K562 treated with DMSO at 1 percent for 24 hours (cell line): Measurements from ENCODE around the gene BNC1. TPM values are rescaled to one million over a fixed set of nuclear protein-coding genes. Genes with fewer than 3 reads are reported as not detected.

Experiments
- total RNA-seq: library from RNA; unstranded; fragments of 300-600 nt; gene quantifications from 2 replicates; pipeline ENCODE4 v1.2.3, GENCODE V29; 2022; ENCODE audit warnings: low read depth; ENCODE audit not compliant: insufficient read depth

Gene BNC1
- total RNA-seq: not detected in 2 replicates

GRCh38 chr15:83284559-83285283, at the start of gene BNC1:
TSS of gene BNC1 (minus strand) at chr15:83284664. CDS start at chr15:83284628, 36 bp downstream.

GRCh38 chr15:83207660-83208366, 76.7 kb downstream of the BNC1 start, which contains the start of gene HDGFL3:
TSS of gene HDGFL3 (minus strand) at chr15:83207823. CDS start at chr15:83207414, 409 bp downstream.

Other genes starting within 250 kb of the BNC1 start
- 47.7 and 57.1 TPM in 2 replicates for gene BTBD1, start 217.4 kb downstream of the BNC1 start, total RNA-seq
- gene TM6SF1, start 177.0 kb downstream of the BNC1 start, total RNA-seq: 11.9 and 13.6 TPM in 2 replicates
- gene HDGFL3, start 76.8 kb downstream of the BNC1 start, total RNA-seq: 18.0 and 18.2 TPM in 2 replicates
- 4.3 and 5.3 TPM in 2 replicates for gene SH3GL3, start 162.7 kb upstream of the BNC1 start, total RNA-seq